ENCODE measurements around the gene PI16.

Gene PI16

GRCh38 chr6:36999061-36999750 is 44.7 kb downstream of the PI16 start:
- in situ Hi-C loops (cut with HindIII; ENCODE audit: low sequenced_read_pairs): no loop called here

DNA sequence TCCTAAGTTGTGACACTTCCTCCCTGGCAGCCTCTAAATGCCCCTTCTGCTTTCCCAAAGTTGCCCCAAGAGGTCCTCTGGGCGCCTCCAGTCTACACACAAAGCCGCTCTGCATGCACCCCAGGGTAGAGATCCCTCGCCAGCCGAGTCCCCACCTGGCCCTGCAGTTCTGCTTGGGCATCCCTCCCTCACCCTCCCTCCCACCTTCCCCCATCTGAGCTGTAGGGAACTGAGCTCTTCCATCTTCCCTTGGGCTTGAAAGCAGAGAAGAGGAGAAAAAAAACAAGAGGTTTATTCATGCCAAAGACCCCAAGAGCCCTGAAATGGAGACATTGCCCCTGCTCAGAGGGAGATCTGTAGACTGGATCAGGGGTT is 45.2 kb downstream of the PI16 start:
- in situ Hi-C loops (cut with HindIII; ENCODE audit: low sequenced_read_pairs): no loop called here

GRCh38 chr6:37004044-37004980 is 49.8 kb downstream of the PI16 start:
- in situ Hi-C loops (cut with HindIII; ENCODE audit: low sequenced_read_pairs): no loop called here

DNA sequence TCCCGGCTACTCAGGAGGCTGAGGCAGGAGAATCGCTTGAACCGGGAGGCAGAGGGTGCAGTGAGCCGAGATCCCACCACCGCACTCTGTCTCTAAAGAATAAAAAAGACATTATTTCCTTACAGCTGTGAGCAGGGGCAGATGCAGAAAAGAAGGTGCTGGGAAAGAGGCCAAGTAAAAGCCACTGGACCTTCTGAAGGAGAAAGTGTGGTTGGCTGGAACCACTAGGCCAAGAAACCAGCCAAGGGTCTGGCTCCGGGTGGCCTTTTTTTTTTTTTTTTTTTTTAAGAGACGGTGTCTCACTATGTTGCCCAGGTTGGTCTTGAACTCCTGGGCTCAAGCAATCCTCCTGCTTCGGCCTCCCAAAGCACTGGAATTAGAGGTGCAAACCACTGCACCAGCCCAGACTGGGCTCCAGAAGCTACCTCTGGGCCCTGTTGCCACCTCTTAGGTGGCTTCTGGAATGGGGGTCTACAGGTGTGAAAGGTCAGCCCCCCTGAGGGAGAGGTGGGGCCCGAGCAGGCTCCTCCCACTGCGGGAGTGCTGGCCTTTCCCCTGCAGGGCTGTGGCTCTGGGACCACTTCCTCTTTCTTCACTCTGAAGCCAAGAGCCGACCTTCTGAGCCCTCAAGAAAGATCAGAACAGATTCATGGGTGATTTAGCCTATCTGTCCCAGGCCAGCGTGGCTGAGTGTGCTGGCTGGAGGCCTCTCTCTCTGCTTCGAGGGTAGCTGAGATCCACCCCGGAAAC is 50.7 kb downstream of the PI16 start, which contains the start of gene FGD2:
FGD2 (plus strand) TSS at position 595 of the 750 bp plus-strand sequence. CDS start 163 bp downstream, outside the sequence.
- in situ Hi-C loops (cut with HindIII; ENCODE audit: low sequenced_read_pairs): no loop called here

DNA sequence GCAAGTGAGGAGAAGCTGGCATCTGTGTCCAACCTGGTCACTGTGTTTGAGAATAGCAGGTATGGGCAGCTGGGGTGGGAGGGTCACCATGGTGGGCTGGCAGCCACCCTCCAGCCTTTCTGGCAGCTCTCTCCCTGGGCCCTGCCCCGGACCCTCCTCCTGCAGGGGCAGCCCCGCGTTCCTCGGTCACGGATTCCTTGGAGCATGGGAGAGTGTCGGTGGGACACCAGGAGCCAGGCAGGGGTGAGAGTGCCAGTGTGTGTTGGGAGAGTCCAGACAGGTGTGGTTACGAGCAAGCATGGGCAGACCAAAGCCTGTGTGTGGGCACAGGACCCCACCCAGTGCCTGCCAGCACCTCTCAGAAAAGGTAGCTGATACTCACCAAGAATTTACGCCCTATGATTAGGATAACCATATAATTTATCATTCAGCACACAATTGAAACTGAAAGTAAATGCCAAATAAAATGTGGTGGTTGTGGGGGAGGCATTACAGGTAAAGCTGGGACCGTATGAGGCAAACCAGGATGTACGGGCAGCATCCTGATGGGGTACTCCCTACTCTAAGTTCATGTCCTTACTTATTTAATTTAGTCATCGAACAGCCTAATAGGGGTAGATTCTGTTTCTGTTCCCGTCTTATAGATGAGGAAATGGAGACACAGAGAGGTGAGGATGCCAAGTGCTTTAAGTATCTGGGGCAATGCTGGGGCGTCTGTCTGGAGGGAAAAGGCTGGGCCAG is 51.5 kb downstream of the PI16 start:
- in situ Hi-C loops (cut with HindIII; ENCODE audit: low sequenced_read_pairs): no loop called here

GRCh38 chr6:37006793-37007339 is 52.3 kb downstream of the PI16 start:
- in situ Hi-C loops (cut with HindIII; ENCODE audit: low sequenced_read_pairs): no loop called here

DNA sequence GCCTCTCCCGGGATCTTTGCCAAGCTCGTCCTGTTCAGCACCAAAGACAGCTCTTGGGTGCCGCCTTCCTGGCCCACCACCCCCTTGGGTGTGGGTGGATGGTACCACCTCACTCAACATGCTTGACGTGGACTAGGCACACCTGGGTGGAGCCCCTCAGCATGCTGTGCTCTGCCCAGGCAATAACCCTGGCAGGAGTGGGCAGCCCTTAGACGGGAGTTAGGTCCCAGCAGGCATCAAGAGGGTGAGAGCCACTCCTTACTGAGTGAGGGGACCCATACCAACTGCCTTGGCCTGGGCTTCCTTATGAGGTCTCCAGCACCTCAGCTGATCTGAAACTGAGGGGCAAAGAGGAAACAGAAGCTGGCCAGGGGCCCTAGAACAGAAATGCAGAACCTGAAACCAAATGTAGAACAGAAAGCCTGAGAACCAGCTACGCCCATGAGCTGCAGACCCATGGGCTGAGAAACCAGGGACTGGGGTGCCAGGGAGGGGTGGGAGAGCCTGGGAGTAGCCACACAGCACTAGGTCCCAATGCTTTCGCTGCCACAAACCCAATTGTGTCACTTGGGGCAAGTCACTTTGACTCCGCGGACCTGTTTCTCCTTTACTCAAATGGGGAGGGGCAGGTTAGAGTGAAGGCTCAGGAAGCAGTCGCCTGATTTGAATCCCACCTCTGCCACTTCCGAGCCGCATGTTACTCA is 53.0 kb downstream of the PI16 start:
- in situ Hi-C loops (cut with HindIII; ENCODE audit: low sequenced_read_pairs): no loop called here

DNA sequence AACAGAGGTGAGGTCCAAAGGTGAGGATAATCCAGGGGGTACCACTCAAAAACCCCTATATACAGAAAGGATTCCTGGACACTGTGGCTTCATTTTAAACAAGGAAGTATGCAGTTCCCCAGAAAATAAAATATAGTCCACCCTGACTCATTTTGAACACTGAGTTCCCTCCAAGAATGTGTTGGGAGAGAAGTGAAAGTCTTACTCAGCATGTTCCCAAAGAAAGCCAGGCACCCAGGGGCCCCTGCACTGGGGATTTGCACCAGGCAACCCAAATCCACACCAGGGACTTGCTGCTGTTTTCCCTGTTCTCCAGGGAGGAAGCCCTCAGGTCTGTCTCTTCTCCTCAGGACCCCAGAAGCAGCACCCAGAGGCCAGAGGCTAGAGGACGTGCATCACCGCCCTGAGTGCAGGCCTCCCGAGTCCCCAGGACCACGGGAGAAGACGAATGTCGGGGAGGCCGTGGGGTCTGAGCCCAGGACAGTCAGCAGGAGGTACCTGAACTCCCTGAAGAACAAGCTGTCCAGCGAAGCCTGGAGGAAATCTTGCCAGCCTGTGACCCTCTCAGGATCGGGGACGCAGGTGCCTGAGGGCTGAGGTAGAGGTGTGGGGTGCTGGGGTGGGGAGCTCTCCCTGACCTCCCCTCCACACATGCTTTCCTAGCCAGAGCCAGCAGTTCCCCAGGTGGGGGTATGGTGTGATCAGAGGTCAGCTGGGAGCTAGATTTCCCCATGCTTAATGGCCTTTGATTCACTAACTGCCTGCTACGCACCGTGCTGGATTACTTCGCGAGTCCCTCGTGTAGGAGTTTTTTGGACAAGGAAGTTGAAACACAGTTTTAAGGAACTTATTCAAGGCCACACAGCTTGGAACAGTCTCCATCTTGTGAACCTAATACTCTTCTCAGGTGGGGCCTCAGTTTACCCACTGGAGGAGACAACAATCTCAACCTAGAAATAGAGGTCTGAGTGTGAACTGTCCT is 54.2 kb downstream of the PI16 start:
- in situ Hi-C loops (cut with HindIII; ENCODE audit: low sequenced_read_pairs): no loop called here

- in situ Hi-C loops (cut with HindIII; ENCODE audit: low sequenced_read_pairs): no loop called here
Observed at GRCh38 chr6:37010402-37010892, 55.9 kb downstream of the PI16 start.

DNA sequence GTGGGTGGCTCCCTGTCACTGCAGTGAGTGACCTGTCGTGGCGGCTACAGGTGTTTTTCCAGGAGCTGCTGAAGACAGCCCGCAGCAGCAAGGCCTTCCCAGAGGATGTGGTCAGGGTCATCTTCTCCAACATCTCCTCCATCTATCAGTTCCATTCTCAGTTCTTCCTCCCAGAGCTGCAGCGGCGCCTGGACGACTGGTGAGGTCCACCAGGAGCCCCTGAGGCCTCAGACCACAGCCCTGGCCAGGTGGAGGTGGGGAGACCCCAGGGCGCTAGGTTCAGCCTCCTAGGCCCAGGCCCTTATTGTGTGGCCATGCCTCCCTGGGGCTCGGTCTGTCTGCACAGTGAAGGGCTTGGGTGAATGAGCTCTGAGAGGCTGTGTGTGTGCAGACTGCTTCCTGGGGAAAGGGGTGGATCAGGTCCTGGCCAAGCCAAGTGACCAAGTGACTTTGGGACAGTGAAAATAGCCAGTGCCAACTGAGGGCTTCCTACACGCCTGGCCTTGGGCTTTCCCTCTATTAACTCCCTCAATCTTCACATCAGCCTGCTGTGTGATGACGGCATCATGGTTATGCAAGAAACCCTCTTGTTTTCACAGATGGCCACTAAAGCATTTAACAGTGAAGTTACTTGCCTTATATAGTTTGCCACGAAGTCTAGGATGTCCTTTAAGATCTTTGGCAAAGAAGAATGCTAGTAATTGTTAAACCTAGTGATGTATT is 57.3 kb downstream of the PI16 start:
- in situ Hi-C loops (cut with HindIII; ENCODE audit: low sequenced_read_pairs): no loop called here

DNA sequence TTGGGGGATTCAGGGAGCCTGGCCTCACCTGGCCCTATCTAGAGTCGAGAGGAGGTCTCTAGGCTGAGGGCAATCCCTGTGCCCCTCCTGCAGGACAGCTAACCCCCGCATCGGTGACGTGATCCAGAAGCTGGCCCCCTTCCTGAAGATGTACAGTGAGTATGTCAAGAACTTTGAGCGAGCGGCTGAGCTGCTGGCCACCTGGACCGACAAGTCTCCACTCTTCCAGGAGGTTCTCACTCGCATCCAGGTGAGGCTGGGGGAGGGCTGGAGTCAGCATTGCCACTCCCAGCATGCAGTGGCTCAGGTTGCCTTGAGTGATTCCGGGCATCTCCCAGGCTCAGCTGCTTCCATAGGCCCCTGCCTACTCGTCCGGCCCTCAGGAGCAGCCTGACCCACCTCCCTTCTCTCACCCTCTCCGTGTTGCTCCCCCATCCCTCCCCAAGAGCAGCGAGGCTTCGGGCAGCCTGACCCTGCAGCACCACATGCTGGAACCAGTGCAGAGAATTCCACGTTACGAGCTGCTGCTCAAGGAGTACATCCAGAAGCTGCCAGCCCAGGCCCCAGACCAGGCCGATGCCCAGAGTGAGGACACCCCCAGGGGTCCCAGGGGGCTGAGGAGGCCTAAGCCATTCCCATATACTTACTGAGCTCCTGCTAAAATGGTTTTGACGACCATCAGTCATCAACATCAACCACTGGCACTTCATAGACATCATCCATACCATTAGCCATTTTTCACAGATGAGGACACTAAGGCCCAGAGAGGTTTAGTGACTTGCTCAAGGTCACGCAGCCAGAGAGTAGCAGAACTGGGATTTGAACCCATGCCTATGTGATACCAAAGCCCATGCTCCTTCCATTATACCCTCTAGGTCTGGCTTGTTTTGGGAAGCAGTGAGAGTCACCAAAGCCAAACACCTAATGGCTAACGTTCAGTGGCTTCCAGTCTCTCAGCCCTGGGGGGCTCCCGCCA is 59.3 kb downstream of the PI16 start:
- in situ Hi-C loops (cut with HindIII; ENCODE audit: low sequenced_read_pairs): no loop called here

All from endothelial cell of hepatic sinusoid (primary cell).